NCI-H82 treated with DMSO at 0.1 percent for 48 hours (cell line): Measurements from ENCODE around the gene SUSD6.
A peak's percentile ranks its signal among the peaks of the same experiment; 100 is the strongest.
"Not testable (repeated sequence)": the region's sequence is repeated elsewhere in the genome, so short reads cannot be mapped to it uniquely, and the experiment has no call there.

ENCODE experiments used
- DNase-seq: peaks from one replicate; lab custom pipeline; 2025; ENCODE audit not compliant: unreplicated experiment; lab: John Stamatoyannopoulos, UW

SUSD6 gene

GRCh38 chr14:69693801-69694729 is 82.7 kb downstream of the SUSD6 start:
- no peak for DNase-seq

- no peak for DNase-seq
These were observed 83.4 kb downstream of the SUSD6 start for GRCh38 chr14:69694730-69695281.

GRCh38 chr14:69695322-69696203 is 84.2 kb downstream of the SUSD6 start:
- no peak for DNase-seq

GRCh38 chr14:69696204-69696527 is 84.8 kb downstream of the SUSD6 start:
- peak; percentile 43 for DNase-seq

- no peak for DNase-seq
These were observed 85.5 kb downstream of the SUSD6 start for GRCh38 chr14:69696633-69697557.

- no peak for DNase-seq
These were observed 87.2 kb downstream of the SUSD6 start for GRCh38 chr14:69698572-69698971.

GRCh38 chr14:69699243-69699642 is 87.8 kb downstream of the SUSD6 start:
- DNase-seq = not testable (repeated sequence)

- DNase-seq = no peak
These were observed 88.4 kb downstream of the SUSD6 start for GRCh38 chr14:69699748-69700303.

- no peak for DNase-seq
These were observed 89.2 kb downstream of the SUSD6 start for GRCh38 chr14:69700575-69700974.

- DNase-seq = no peak
These were observed 89.9 kb downstream of the SUSD6 start for GRCh38 chr14:69701291-69701690.

- DNase-seq = no peak
These were observed 90.5 kb downstream of the SUSD6 start for GRCh38 chr14:69701857-69702256.

- DNase-seq = no peak
These were observed 91.9 kb downstream of the SUSD6 start for GRCh38 chr14:69703047-69704039.

- no peak for DNase-seq
These were observed 92.9 kb downstream of the SUSD6 start for GRCh38 chr14:69704319-69704718.

GRCh38 chr14:69705706-69706105 is 94.3 kb downstream of the SUSD6 start:
- no peak for DNase-seq

- no peak for DNase-seq
These were observed 96.7 kb downstream of the SUSD6 start for GRCh38 chr14:69708049-69708448.

- peak; percentile 90 for DNase-seq
These were observed 97.5 kb downstream of the SUSD6 start for GRCh38 chr14:69708586-69709560.

GRCh38 chr14:69710378-69710777 is 99.0 kb downstream of the SUSD6 start:
- DNase-seq = peak; percentile 24

- peak; percentile 89 for DNase-seq
These were observed 99.7 kb downstream of the SUSD6 start for GRCh38 chr14:69711065-69711464.
